BE2C (cell line): ENCODE measurements around the gene PDE1C.

Source experiments
- DNase-seq: peaks from one replicate; pipeline ENCODE4 v3.0.0-alpha.2; 2020
- H3K27me3 ChIP-seq: fragments of 250-450 bp; sonication (Bioruptor Pico); 2 replicates; pipeline ENCODE4 v1.5.1; 2020; ENCODE audit warnings: mild to moderate bottlenecking
- H3K36me3 ChIP-seq: fragments of 250-450 bp; sonication (Bioruptor Pico); 2 replicates; pipeline ENCODE4 v1.5.1; 2020; ENCODE audit warnings: mild to moderate bottlenecking
- H3K4me1 ChIP-seq: fragments of 250-450 bp; sonication (Bioruptor Pico); 2 replicates; pipeline ENCODE4 v1.5.1; 2020
- H3K4me3 ChIP-seq: 2 replicates; pipeline ENCODE4 v1.5.1; 2011; ENCODE audit warnings: low read depth, low read length
- H3K9me3 ChIP-seq: fragments of 250-450 bp; sonication (Bioruptor Pico); 2 replicates; pipeline ENCODE4 v1.5.1; 2020
- CTCF ChIP-seq: IDR thresholded peaks from 2 replicates; pipeline ENCODE4 v1.5.1; 2012; ENCODE audit warnings: mild to moderate bottlenecking, low read depth, low read length

PDE1C gene

GRCh38 chr7:31724696-31725095, 345.5 kb downstream of the PDE1C start:
- Histone ChIP-seq H3K4me3 (no peak overlapping the region), H3K4me1 (no peaks in the 10 kb centered on the region), H3K36me3 (no peaks in the 10 kb centered on the region), H3K27me3 (no peaks in the 10 kb centered on the region), H3K9me3 (no peaks in the 10 kb centered on the region)
- DNase-seq: no peak
- TF ChIP-seq CTCF: no peak

- Histone ChIP-seq H3K4me3 (no peak overlapping the region), H3K4me1 (no peaks in the 10 kb centered on the region), H3K9me3 (no peaks in the 10 kb centered on the region), H3K27me3 (no peaks in the 10 kb centered on the region), H3K36me3 (no peaks in the 10 kb centered on the region)
- no peak for DNase-seq
- no peak for TF ChIP-seq CTCF
Observed at GRCh38 chr7:31720366-31720765, 349.8 kb downstream of the PDE1C start.

- Histone ChIP-seq H3K4me1 (no peaks in the 10 kb centered on the region), H3K4me3 (no peak overlapping the region), H3K27me3 (no peaks in the 10 kb centered on the region), H3K36me3 (no peaks in the 10 kb centered on the region), H3K9me3 (no peaks in the 10 kb centered on the region)
- TF ChIP-seq CTCF: no peak
- no peak for DNase-seq
Observed at GRCh38 chr7:31716355-31716754, 353.9 kb downstream of the PDE1C start.

GRCh38 chr7:31710171-31710570, 360.0 kb downstream of the PDE1C start:
- Histone ChIP-seq H3K36me3 (no peaks in the 10 kb centered on the region), H3K27me3 (no peaks in the 10 kb centered on the region), H3K9me3 (no peaks in the 10 kb centered on the region), H3K4me1 (no peaks in the 10 kb centered on the region), H3K4me3 (no peak overlapping the region)
- DNase-seq: no peak
- TF ChIP-seq CTCF: no peak

GRCh38 chr7:31707089-31707488, 363.1 kb downstream of the PDE1C start:
- H3K36me3 ChIP-seq: no peaks in the 10 kb centered on the region
- H3K9me3 ChIP-seq: no peaks in the 10 kb centered on the region
- no peak for TF ChIP-seq CTCF

GRCh38 chr7:31705377-31705776, 364.8 kb downstream of the PDE1C start:
- Histone ChIP-seq H3K27me3 (no peaks in the 10 kb centered on the region), H3K36me3 (no peaks in the 10 kb centered on the region), H3K4me3 (no peak overlapping the region), H3K4me1 (no peaks in the 10 kb centered on the region), H3K9me3 (no peaks in the 10 kb centered on the region)
- TF ChIP-seq CTCF: no peak
- DNase-seq: no peak

More at GRCh38 chr7:31707089-31707488, 363.1 kb downstream of the PDE1C start:
- Histone ChIP-seq H3K27me3 (no peaks in the 10 kb centered on the region), H3K4me1 (no peaks in the 10 kb centered on the region), H3K4me3 (no peak overlapping the region)
- no peak for DNase-seq
